Psoas muscle (tissue), 8 donors: ENCODE measurements around the gene CLDN7. TPM values are rescaled to one million over a fixed set of nuclear protein-coding genes. Genes with fewer than 3 reads are reported as not detected.

Source experiments
- ATAC-seq, 4 donors: fragments of 200-7000 bp; cut with Tn5 transposase; one replicate each; pipeline ENCODE4 v1.9.1; 2020; ENCODE audit warnings: moderate library complexity in 3 of 4, mild to moderate bottlenecking in 2 of 4
- DNase-seq, 2 donors: peaks; one replicate each; pipeline ENCODE4 v3.0.0-alpha.2; 2020
- H3K27ac ChIP-seq: fragments of 200-600 bp; one replicate; pipeline ENCODE4 v1.8.0; 2022
- H3K27me3 ChIP-seq, 3 donors: fragments of 200-600 bp in 1 of 3; one replicate each; pipeline versions ENCODE4 v1.6.1 to v1.8.0; 2013 to 2022; ENCODE audit warnings: low read length in 2 of 3, mild to moderate bottlenecking in 2 of 3, moderate library complexity in 1 of 3; ENCODE audit not compliant: insufficient read depth in 3 of 3
- H3K36me3 ChIP-seq, 2 donors: fragments of 200-600 bp in 1 of 2; one replicate each; pipeline versions ENCODE4 v1.6.1 to v1.8.0; 2013 to 2022; ENCODE audit warnings: low read depth in 1 of 2, mild to moderate bottlenecking in 1 of 2, moderate library complexity in 1 of 2; ENCODE audit not compliant: insufficient read depth in 1 of 2
- H3K4me1 ChIP-seq: fragments of 200-600 bp; one replicate; pipeline ENCODE4 v1.8.0; 2022
- H3K4me3 ChIP-seq: fragments of 200-600 bp; one replicate; pipeline ENCODE4 v1.8.0; 2022; ENCODE audit warnings: mild to moderate bottlenecking
- H3K9me3 ChIP-seq: fragments of 200-600 bp; one replicate; pipeline ENCODE4 v1.8.0; 2022
- WGBS, 3 donors: extraction: QIAGEN DNeasy Blood & Tissue Kit; methylation state at CpG; one replicate each; pipeline versions ENCODE4 v1.1.6 to v1.1.7; 2013; 5-methylcytosine and 5-hydroxymethylcytosine counted together
- intact Hi-C, 2 donors: fragments of 100-400 bp; cut with DNase I; formaldehyde crosslinking; loops; one replicate each; pipeline versions ENCODE4 v1.11.0 to v1.14.2; 2022
- polyA plus RNA-seq, 3 donors: library from polyadenylated mRNA; stranded (reverse); fragments of 200-250 nt; gene quantifications; one replicate each; pipeline ENCODE4 v1.2.3, GENCODE V29; 2013
- total RNA-seq, 4 donors: library from RNA; stranded (reverse); fragmentation: NEBNext Ultra II Directional in 2 of 4; extraction: Animal tissue kit (Norgen Biotek cat#: 25700) in 2 of 4; gene quantifications; one replicate each; pipeline versions ENCODE4 v1.2.1 to v1.2.4, GENCODE V29; 2021 to 2023
- TF ChIP-seq, protein P1 (sequence below): fragments of 200-600 bp; IDR thresholded peaks from one replicate; pipeline ENCODE4 v1.8.0; 2022; ENCODE audit warnings: antibody characterized with exemption
- donor health status: healthy with polysubstance abuse.
- donor health status: DM: no; HTN: no; CAD: no; lungs with moderate emphysema.
- donor health status: Bipolar disorder and iron deficiency.
- donor health status: healthy.
- donor health status: DM: yes; HTN: yes; CAD: no.
- donor health status: DM: no; HTN: no; CAD: no.
- donor health status: DM: no; HTN: no; CAD: no.
- donor health status: DM: yes; HTN: yes; CAD: no.

CLDN7 gene
- total and polyA plus RNA-seq, 7 donors: 0.48 to 1.1 (median 0.93) TPM; not detected in 1

DNA sequence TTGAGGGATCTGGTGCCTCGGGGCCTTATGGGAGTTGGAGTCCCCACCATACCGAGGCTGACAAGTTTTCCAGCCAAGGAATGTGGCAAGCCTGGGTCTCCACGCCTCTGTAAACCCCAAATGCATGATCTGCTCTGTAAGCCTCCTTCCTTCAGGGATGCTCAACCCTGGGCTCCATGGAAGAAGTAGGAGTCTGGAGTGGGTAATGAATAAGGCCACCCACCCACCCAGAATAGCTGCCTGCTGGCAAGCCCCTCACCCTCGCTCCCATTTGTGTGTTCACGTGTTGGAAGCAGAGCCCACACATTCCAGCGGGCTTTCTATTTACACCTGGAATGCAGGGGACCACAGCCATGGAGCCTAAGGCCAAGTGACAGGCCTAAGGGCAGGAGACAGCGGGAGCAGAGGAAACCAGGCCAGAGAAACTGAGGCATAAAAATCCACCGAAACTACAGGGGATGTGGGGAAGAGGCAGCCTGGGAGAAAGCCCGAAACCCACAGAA, 47.1 kb downstream of the CLDN7 start:
- 20 to 25% (median 23%) methylated on average over 9 of the region's 9 CpGs for WGBS, 3 donors
- Histone ChIP-seq H3K27me3 (peaks cover 0 to 19% (median 1%) of the 10 kb centered on the region in 3 donors), H3K36me3 (no peaks in the 10 kb centered on the region), H3K4me1 (peaks cover 9% of the 10 kb centered on the region), H3K27ac (no peak overlapping the region), H3K9me3 (no peaks in the 10 kb centered on the region), H3K4me3 (peak overlapping the region; percentile 71)
- TF ChIP-seq, protein P1, sequence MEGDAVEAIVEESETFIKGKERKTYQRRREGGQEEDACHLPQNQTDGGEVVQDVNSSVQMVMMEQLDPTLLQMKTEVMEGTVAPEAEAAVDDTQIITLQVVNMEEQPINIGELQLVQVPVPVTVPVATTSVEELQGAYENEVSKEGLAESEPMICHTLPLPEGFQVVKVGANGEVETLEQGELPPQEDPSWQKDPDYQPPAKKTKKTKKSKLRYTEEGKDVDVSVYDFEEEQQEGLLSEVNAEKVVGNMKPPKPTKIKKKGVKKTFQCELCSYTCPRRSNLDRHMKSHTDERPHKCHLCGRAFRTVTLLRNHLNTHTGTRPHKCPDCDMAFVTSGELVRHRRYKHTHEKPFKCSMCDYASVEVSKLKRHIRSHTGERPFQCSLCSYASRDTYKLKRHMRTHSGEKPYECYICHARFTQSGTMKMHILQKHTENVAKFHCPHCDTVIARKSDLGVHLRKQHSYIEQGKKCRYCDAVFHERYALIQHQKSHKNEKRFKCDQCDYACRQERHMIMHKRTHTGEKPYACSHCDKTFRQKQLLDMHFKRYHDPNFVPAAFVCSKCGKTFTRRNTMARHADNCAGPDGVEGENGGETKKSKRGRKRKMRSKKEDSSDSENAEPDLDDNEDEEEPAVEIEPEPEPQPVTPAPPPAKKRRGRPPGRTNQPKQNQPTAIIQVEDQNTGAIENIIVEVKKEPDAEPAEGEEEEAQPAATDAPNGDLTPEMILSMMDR: no peak
- ATAC-seq: no peak
- intact Hi-C loops: no loop called here
- no peak for DNase-seq

DNA sequence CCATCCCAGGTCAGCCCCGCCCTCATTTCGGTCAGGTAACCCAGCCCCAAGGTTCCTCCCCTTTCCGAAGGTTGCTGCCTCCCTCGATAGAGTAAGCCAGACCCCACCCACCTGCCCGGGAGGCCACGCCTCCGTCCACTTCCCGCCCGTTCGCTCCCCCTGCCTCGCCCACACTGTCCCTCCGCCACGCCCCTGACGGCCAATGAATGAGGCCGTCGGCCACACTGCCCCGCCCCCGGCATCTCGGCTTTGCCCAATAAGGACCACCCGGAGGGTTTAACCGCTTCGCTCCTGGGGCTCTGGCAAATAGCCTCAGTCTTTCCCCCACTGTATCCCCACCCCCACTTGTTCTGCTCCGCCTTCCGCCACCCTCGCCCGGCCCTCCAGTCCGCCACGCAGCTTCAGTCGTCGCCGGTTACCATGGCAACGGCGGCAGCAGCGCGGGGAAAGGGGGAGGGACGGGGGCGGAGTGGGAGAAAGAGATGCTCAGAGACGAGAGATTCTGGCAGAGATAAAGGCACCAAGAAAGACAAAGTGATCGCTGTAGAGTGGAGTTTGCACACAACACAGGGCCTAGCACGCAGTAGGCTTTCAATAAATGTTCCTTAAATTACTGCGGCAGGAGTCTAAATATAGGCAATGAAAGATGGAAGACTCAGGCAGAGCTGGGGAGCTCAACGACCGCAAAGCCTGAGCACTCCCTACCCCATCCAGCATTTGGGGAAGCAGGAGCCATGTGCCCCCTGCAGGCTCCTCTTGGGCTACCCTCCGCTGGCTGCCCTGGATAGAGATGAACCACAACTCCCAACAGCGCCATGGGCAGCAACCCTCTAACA, 47.8 kb downstream of the CLDN7 start:
- intact Hi-C loops: no loop called here
- TF ChIP-seq, protein P1: peak; percentile 50
- peaks cover 8% of the 10 kb centered on the region for H3K4me1 ChIP-seq
- WGBS, 3 donors: 0 to 1% (median 1%) methylated on average over 45 of the region's 45 CpGs
- peak overlapping the region; percentile 71 for H3K4me3 ChIP-seq
- H3K27me3 ChIP-seq: peaks cover 0 to 19% (median 1%) of the 10 kb centered on the region in 3 donors
- no peaks in the 10 kb centered on the region for H3K9me3 ChIP-seq
- ATAC-seq: peak; percentile 87 to 90 (median 88)
- peak; percentile 98 to 99 for DNase-seq
- H3K27ac ChIP-seq: peak overlapping the region; percentile 59
- no peaks in the 10 kb centered on the region for H3K36me3 ChIP-seq

DNA sequence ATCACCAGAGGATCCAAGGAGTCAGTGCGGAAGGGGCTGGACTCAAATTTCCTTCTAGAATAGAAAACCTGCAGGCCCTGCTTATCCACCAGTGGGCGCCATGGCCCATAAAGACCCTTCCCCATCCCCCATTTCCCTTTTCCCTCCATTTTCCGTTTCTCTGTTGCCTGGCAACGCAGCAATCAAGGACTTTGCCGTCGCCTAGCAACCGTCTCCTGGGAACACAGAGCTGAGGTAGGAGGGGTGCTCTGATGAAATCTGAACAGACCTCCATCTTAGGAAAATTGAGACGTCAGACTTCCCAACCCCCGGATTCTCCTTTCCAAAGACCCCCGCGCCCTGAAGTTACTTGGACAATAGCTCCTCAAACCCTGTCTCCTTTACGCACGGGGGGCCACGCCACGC, 48.4 kb downstream of the CLDN7 start:
- Histone ChIP-seq H3K27me3 (peaks cover 0 to 22% (median 1%) of the 10 kb centered on the region in 3 donors), H3K36me3 (no peaks in the 10 kb centered on the region), H3K9me3 (no peaks in the 10 kb centered on the region), H3K27ac (no peak overlapping the region), H3K4me3 (peak overlapping the region; percentile 71), H3K4me1 (peaks cover 4% of the 10 kb centered on the region)
- intact Hi-C loops: no loop called here
- ATAC-seq (peak in 2 of 4 donors; percentile 1 to 12), DNase-seq (peak in 1 of 2 donors; percentile 86)
- TF ChIP-seq, protein P1: peak; percentile 23
- WGBS, 3 donors: 2 to 5% (median 3%) methylated on average over 15 of the region's 15 CpGs

DNA sequence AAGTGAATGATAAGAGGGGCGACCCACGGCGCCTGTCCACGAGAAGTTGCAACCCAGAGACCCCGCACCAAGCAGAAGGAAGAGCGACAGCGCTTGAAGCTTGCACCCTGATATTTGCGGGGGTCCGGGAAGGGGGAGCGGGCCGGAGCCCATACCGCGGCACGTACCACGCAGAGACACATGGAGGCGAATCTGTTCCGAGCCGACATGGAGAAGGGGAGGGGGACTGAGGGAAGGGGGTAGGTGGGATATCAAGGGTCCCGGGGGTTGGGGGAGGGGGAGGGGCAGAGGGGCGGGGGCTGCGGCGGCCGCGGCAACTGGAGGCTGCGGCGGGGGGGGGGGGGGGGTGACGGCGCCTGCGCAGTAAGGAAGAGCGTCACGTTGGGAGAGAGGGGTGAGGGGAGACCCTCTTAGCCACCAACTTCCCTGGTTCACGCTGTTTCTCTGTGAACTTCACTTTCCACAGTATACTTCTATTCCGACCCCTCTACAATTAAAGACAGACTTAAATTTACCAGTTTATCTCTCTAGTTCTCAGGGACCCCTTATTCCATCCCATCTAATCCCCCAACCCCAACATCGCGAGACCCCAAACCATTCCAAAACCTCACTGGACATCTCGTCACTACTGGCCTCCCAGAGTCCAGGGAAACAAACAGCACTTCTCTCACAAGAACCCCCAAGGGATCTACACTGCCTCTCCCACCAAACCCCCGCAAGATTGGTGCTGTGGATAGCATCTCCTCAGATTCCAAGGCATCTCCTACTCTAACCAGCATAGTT, 50.6 kb downstream of the CLDN7 start:
- Histone ChIP-seq H3K27ac (no peak overlapping the region), H3K4me3 (no peak overlapping the region), H3K36me3 (no peaks in the 10 kb centered on the region), H3K9me3 (no peaks in the 10 kb centered on the region), H3K27me3 (peaks cover 0 to 22% (median 3%) of the 10 kb centered on the region in 3 donors), H3K4me1 (peaks cover 4% of the 10 kb centered on the region)
- ATAC-seq: no peak
- intact Hi-C loops: no loop called here
- WGBS, 3 donors: 32 to 43% (median 32%) methylated on average over 15 to 37 of the region's 37 CpGs
- peak; percentile 10 to 27 for DNase-seq
- TF ChIP-seq, protein P1: no peak

Other genes starting within 250 kb of the CLDN7 start
Only the 30 nearest of the 35 such genes appear.
- gene SLC16A11, start 218.4 kb downstream of the CLDN7 start, total RNA-seq: under 1 TPM in 2 of 4 donors, not detected in 2; 0.36 to 0.42 TPM
- 1 to 10 TPM in 1 of 3 donors, under 1 TPM in 2; 0.34 to 1.2 (median 0.77) TPM for gene SLC16A11, start 218.4 kb downstream of the CLDN7 start, polyA plus RNA-seq
- 1 to 10 TPM; 1.9 to 4.9 (median 2.4) TPM for gene CLEC10A, start 182.2 kb downstream of the CLDN7 start, total RNA-seq
- gene CLEC10A, start 182.2 kb downstream of the CLDN7 start, polyA plus RNA-seq: 1 to 10 TPM in 1 of 3 donors, under 1 TPM in 2; 0.69 to 2.4 (median 0.87) TPM
- under 1 TPM in 2 of 4 donors, not detected in 2; 0.34 to 0.62 TPM for gene ASGR2, start 147.7 kb downstream of the CLDN7 start, total RNA-seq
- gene ASGR2, start 147.7 kb downstream of the CLDN7 start, polyA plus RNA-seq: under 1 TPM in 2 of 3 donors, not detected in 1; 0.04 to 0.25 TPM
- gene ASGR1, start 83.1 kb downstream of the CLDN7 start, total RNA-seq: under 1 TPM in 2 of 4 donors, not detected in 2; 0.26 to 0.39 TPM
- gene ASGR1, start 83.1 kb downstream of the CLDN7 start, polyA plus RNA-seq: under 1 TPM; 0.08 to 0.23 (median 0.21) TPM
- 1 to 10 TPM; 3.2 to 8.9 (median 5.8) TPM for gene DLG4, start 42.6 kb downstream of the CLDN7 start, total RNA-seq
- 1 to 10 TPM; 1.5 to 5.8 (median 1.8) TPM for gene DLG4, start 42.6 kb downstream of the CLDN7 start, polyA plus RNA-seq
- gene ACADVL, start 42.5 kb downstream of the CLDN7 start, total RNA-seq: 1,000 to 10,000 TPM in 3 of 4 donors, 100 to 1,000 TPM in 1; 987 to 1,310 (median 1,099) TPM
- 1,000 to 10,000 TPM in 1 of 3 donors, 100 to 1,000 TPM in 2; 538 to 1,030 (median 946) TPM for gene ACADVL, start 42.5 kb downstream of the CLDN7 start, polyA plus RNA-seq
- gene DVL2, start 28.0 kb downstream of the CLDN7 start, total RNA-seq: 10 to 100 TPM; 11.4 to 19.6 (median 13.8) TPM
- 10 to 100 TPM; 10.0 to 22.1 (median 10.0) TPM for gene DVL2, start 28.0 kb downstream of the CLDN7 start, polyA plus RNA-seq
- gene PHF23, start 23.0 kb downstream of the CLDN7 start, total RNA-seq: 10 to 100 TPM; 20.9 to 28.8 (median 27.7) TPM
- gene PHF23, start 23.0 kb downstream of the CLDN7 start, polyA plus RNA-seq: 10 to 100 TPM; 24.0 to 43.3 (median 29.4) TPM
- 100 to 1,000 TPM; 447 to 492 (median 481) TPM for gene GABARAP, start 20.0 kb downstream of the CLDN7 start, total RNA-seq
- 100 to 1,000 TPM; 344 to 569 (median 510) TPM for gene GABARAP, start 20.0 kb downstream of the CLDN7 start, polyA plus RNA-seq
- 100 to 1,000 TPM; 208 to 332 (median 254) TPM for gene CTDNEP1, start 10.7 kb downstream of the CLDN7 start, total RNA-seq
- gene CTDNEP1, start 10.7 kb downstream of the CLDN7 start, polyA plus RNA-seq: 100 to 1,000 TPM; 171 to 281 (median 196) TPM
- 10 to 100 TPM; 55.7 to 87.0 (median 74.8) TPM for gene ELP5, start 10.3 kb downstream of the CLDN7 start, total RNA-seq
- 100 to 1,000 TPM in 1 of 3 donors, 10 to 100 TPM in 2; 50.4 to 104 (median 86.0) TPM for gene ELP5, start 10.3 kb downstream of the CLDN7 start, polyA plus RNA-seq
- gene SLC2A4, start 19.2 kb upstream of the CLDN7 start, total RNA-seq: 100 to 1,000 TPM in 3 of 4 donors, 10 to 100 TPM in 1; 50.9 to 257 (median 139) TPM
- 100 to 1,000 TPM in 1 of 3 donors, 10 to 100 TPM in 2; 19.4 to 127 (median 33.8) TPM for gene SLC2A4, start 19.2 kb upstream of the CLDN7 start, polyA plus RNA-seq
- gene YBX2, start 32.2 kb upstream of the CLDN7 start, total RNA-seq: 1 to 10 TPM in 1 of 4 donors, under 1 TPM in 3; 0.37 to 1.0 (median 0.75) TPM
- 1 to 10 TPM in 1 of 3 donors, under 1 TPM in 2; 0.14 to 1.8 (median 0.21) TPM for gene YBX2, start 32.2 kb upstream of the CLDN7 start, polyA plus RNA-seq
- gene EIF5A, start 45.1 kb upstream of the CLDN7 start, total RNA-seq: 100 to 1,000 TPM; 293 to 730 (median 567) TPM
- 1,000 to 10,000 TPM in 1 of 3 donors, 100 to 1,000 TPM in 2; 468 to 1,107 (median 518) TPM for gene EIF5A, start 45.1 kb upstream of the CLDN7 start, polyA plus RNA-seq
- gene GPS2, start 52.9 kb upstream of the CLDN7 start, total RNA-seq: 100 to 1,000 TPM in 1 of 4 donors, 10 to 100 TPM in 3; 71.8 to 101 (median 82.5) TPM
- gene GPS2, start 52.9 kb upstream of the CLDN7 start, polyA plus RNA-seq: 100 to 1,000 TPM; 139 to 197 (median 146) TPM
- gene NEURL4, start 66.9 kb upstream of the CLDN7 start, total RNA-seq: 10 to 100 TPM; 24.0 to 53.8 (median 32.6) TPM
- gene NEURL4, start 66.9 kb upstream of the CLDN7 start, polyA plus RNA-seq: 10 to 100 TPM; 20.7 to 38.7 (median 22.9) TPM
- gene ACAP1, start 74.1 kb upstream of the CLDN7 start, total RNA-seq: 10 to 100 TPM; 12.2 to 20.7 (median 15.7) TPM
- 10 to 100 TPM in 1 of 3 donors, 1 to 10 TPM in 2; 1.9 to 11.9 (median 2.4) TPM for gene ACAP1, start 74.1 kb upstream of the CLDN7 start, polyA plus RNA-seq
- gene KCTD11, start 89.7 kb upstream of the CLDN7 start, total RNA-seq: 1 to 10 TPM; 4.5 to 5.2 (median 5.1) TPM
- gene KCTD11, start 89.7 kb upstream of the CLDN7 start, polyA plus RNA-seq: 10 to 100 TPM in 1 of 3 donors, 1 to 10 TPM in 2; 2.9 to 13.2 (median 9.9) TPM
- gene TMEM95, start 92.7 kb upstream of the CLDN7 start, total RNA-seq: not detected
- gene TMEM95, start 92.7 kb upstream of the CLDN7 start, polyA plus RNA-seq: not detected
- under 1 TPM; 0.56 to 0.86 (median 0.78) TPM for gene TNK1, start 118.6 kb upstream of the CLDN7 start, total RNA-seq
- gene TNK1, start 118.6 kb upstream of the CLDN7 start, polyA plus RNA-seq: 1 to 10 TPM in 1 of 3 donors, under 1 TPM in 2; 0.57 to 1.7 (median 0.98) TPM
- 10 to 100 TPM; 13.9 to 16.2 (median 15.1) TPM for gene PLSCR3, start 132.0 kb upstream of the CLDN7 start, total RNA-seq
- gene PLSCR3, start 132.0 kb upstream of the CLDN7 start, polyA plus RNA-seq: 10 to 100 TPM; 16.6 to 20.5 (median 18.7) TPM
- gene TMEM256, start 141.6 kb upstream of the CLDN7 start, total RNA-seq: 10 to 100 TPM; 47.1 to 80.4 (median 53.5) TPM
- gene TMEM256, start 141.6 kb upstream of the CLDN7 start, polyA plus RNA-seq: 10 to 100 TPM; 62.4 to 75.4 (median 69.7) TPM
- 10 to 100 TPM in 1 of 4 donors, 1 to 10 TPM in 3; 6.5 to 11.5 (median 7.4) TPM for gene NLGN2, start 145.4 kb upstream of the CLDN7 start, total RNA-seq
- gene NLGN2, start 145.4 kb upstream of the CLDN7 start, polyA plus RNA-seq: 1 to 10 TPM; 2.8 to 3.1 (median 2.9) TPM
- not detected for gene SPEM1, start 157.8 kb upstream of the CLDN7 start, total RNA-seq
- gene SPEM1, start 157.8 kb upstream of the CLDN7 start, polyA plus RNA-seq: under 1 TPM in 1 of 3 donors, not detected in 2; 0.06 TPM
- not detected for gene SPEM2, start 163.1 kb upstream of the CLDN7 start, total RNA-seq
- under 1 TPM in 1 of 3 donors, not detected in 2; 0.03 TPM for gene SPEM2, start 163.1 kb upstream of the CLDN7 start, polyA plus RNA-seq
- gene SPEM3, start 166.4 kb upstream of the CLDN7 start, total RNA-seq: not detected
- gene SPEM3, start 166.4 kb upstream of the CLDN7 start, polyA plus RNA-seq: under 1 TPM in 1 of 3 donors, not detected in 2; 0.01 TPM
- gene TMEM102, start 173.0 kb upstream of the CLDN7 start, total RNA-seq: under 1 TPM; 0.41 to 0.95 (median 0.68) TPM
- 1 to 10 TPM in 2 of 3 donors, under 1 TPM in 1; 0.84 to 3.2 (median 1.7) TPM for gene TMEM102, start 173.0 kb upstream of the CLDN7 start, polyA plus RNA-seq
- 10 to 100 TPM in 3 of 4 donors, 1 to 10 TPM in 1; 2.7 to 21.1 (median 10.1) TPM for gene FGF11, start 177.0 kb upstream of the CLDN7 start, total RNA-seq
- 1 to 10 TPM; 2.0 to 4.4 (median 3.7) TPM for gene FGF11, start 177.0 kb upstream of the CLDN7 start, polyA plus RNA-seq
- 100 to 1,000 TPM; 107 to 190 (median 147) TPM for gene CHRNB1, start 182.6 kb upstream of the CLDN7 start, total RNA-seq
- gene CHRNB1, start 182.6 kb upstream of the CLDN7 start, polyA plus RNA-seq: 100 to 1,000 TPM in 1 of 3 donors, 10 to 100 TPM in 2; 73.0 to 118 (median 91.7) TPM
- gene ZBTB4, start 217.2 kb upstream of the CLDN7 start, total RNA-seq: 10 to 100 TPM; 29.3 to 43.2 (median 35.5) TPM
- gene ZBTB4, start 217.2 kb upstream of the CLDN7 start, polyA plus RNA-seq: 10 to 100 TPM; 10.3 to 20.2 (median 13.5) TPM